GM12878 (cell line): ENCODE results near the gene RNF11. TPM values are rescaled to one million over a fixed set of nuclear protein-coding genes. Genes with fewer than 3 reads are reported as not detected.

Experiments
- CBX3 ChIP-seq: fragments of 200-600 bp; sonication (generic); IDR thresholded peaks from 2 replicates; pipeline ENCODE4 v1.6.1; 2016; ENCODE audit warnings: low read depth, borderline replicate concordance
- CBX5 ChIP-seq: sonication (generic); IDR thresholded peaks from 2 replicates; pipeline ENCODE4 v1.6.1; 2016; ENCODE audit warnings: low read depth, moderate library complexity, mild to moderate bottlenecking, inconsistent platforms
- CREM ChIP-seq: IDR thresholded peaks from 2 replicates; pipeline ENCODE4 v1.6.1; 2014; ENCODE audit warnings: antibody characterized with exemption, low read depth
- DPF2 ChIP-seq: fragments of 450-650 bp; IDR thresholded peaks from 2 replicates; pipeline ENCODE4 v1.6.1; 2017; ENCODE audit warnings: mild to moderate bottlenecking
- E2F8 ChIP-seq: fragments of 450-650 bp; IDR thresholded peaks from 2 replicates; pipeline ENCODE4 v1.6.1; 2018; ENCODE audit warnings: mild to moderate bottlenecking, low read depth, moderate library complexity; ENCODE audit not compliant: partially characterized antibody
- IKZF1 ChIP-seq: fragments of 450-650 bp; conservative IDR thresholded peaks from 2 replicates; pipeline ENCODE4 v1.6.1; 2017; ENCODE audit warnings: antibody characterized with exemption, mild to moderate bottlenecking
- IRF4 ChIP-seq: IDR thresholded peaks from 2 replicates; pipeline ENCODE4 v1.6.1; 2011; ENCODE audit warnings: low read depth, low read length
- MEF2A ChIP-seq: IDR thresholded peaks from 2 replicates; pipeline ENCODE4 v1.6.1; 2011; ENCODE audit warnings: low read depth, mild to moderate bottlenecking, low read length, moderate library complexity; ENCODE audit not compliant: insufficient read depth
- MYB ChIP-seq: fragments of 150-350 bp; IDR thresholded peaks from 2 replicates; pipeline ENCODE4 v1.6.1; 2014; ENCODE audit warnings: mild to moderate bottlenecking, low read depth, low read length, borderline replicate concordance
- NFYA ChIP-seq: IDR thresholded peaks from 2 replicates; pipeline ENCODE4 v1.6.1; 2011; ENCODE audit warnings: low read depth, mild to moderate bottlenecking, low read length, improper control_type of control experiment, borderline replicate concordance
- POLR2AphosphoS2 ChIP-seq: IDR thresholded peaks from 2 replicates; pipeline ENCODE4 v1.6.1; 2011; ENCODE audit warnings: low read depth, mild to moderate bottlenecking, low read length, improper control_type of control experiment, moderate library complexity
- POLR2AphosphoS5 ChIP-seq: IDR thresholded peaks from 2 replicates; pipeline ENCODE4 v1.6.1; 2011; ENCODE audit warnings: mild to moderate bottlenecking, low read length, inconsistent platforms
- RAD21 ChIP-seq: IDR thresholded peaks from 2 replicates; pipeline ENCODE4 v1.6.1; 2011; ENCODE audit warnings: mild to moderate bottlenecking, low read depth, low read length, moderate library complexity; ENCODE audit not compliant: insufficient read depth
- RFX5 ChIP-seq: IDR thresholded peaks from 2 replicates; pipeline ENCODE4 v1.6.1; 2011; ENCODE audit warnings: low read depth, low read length, improper control_type of control experiment
- RUNX3 ChIP-seq: IDR thresholded peaks from 2 replicates; pipeline ENCODE4 v1.6.1; 2012; ENCODE audit warnings: low read length, inconsistent platforms
- SMAD1 ChIP-seq: fragments of 450-650 bp; IDR thresholded peaks from 2 replicates; pipeline ENCODE4 v1.6.1; 2018; ENCODE audit warnings: mild to moderate bottlenecking, low read depth; ENCODE audit not compliant: partially characterized antibody
- SPI1 ChIP-seq: IDR thresholded peaks from 2 replicates; pipeline ENCODE4 v1.6.1; 2011; ENCODE audit warnings: low read depth, mild to moderate bottlenecking, low read length, moderate library complexity, borderline replicate concordance; ENCODE audit not compliant: insufficient read depth
- SREBF1 ChIP-seq: IDR thresholded peaks from 2 replicates; pipeline ENCODE4 v1.6.1; 2012; ENCODE audit warnings: mild to moderate bottlenecking, low read length
- TARDBP ChIP-seq: IDR thresholded peaks from 2 replicates; pipeline ENCODE4 v1.6.1; 2016; ENCODE audit warnings: borderline replicate concordance
- USF2 ChIP-seq: IDR thresholded peaks from 2 replicates; pipeline ENCODE4 v1.6.1; 2011; ENCODE audit warnings: low read depth, low read length, improper control_type of control experiment, borderline replicate concordance
- WRNIP1 ChIP-seq: IDR thresholded peaks from 2 replicates; pipeline ENCODE4 v1.6.1; 2011; ENCODE audit warnings: low read depth, low read length, improper control_type of control experiment, borderline replicate concordance
- ZBED1 ChIP-seq: IDR thresholded peaks from 2 replicates; pipeline ENCODE4 v1.6.1; 2016; ENCODE audit warnings: borderline replicate concordance
- ZBTB11 ChIP-seq: fragments of 450-650 bp; formaldehyde crosslinking; IDR thresholded peaks from 2 replicates; pipeline ENCODE4 v1.5.0; 2022; ENCODE audit warnings: mild to moderate bottlenecking, missing genetic modification characterization
- ZSCAN29 ChIP-seq: fragments of 450-650 bp; IDR thresholded peaks from 2 replicates; pipeline ENCODE4 v1.6.1; 2017; ENCODE audit warnings: mild to moderate bottlenecking, moderate library complexity
- polyA plus RNA-seq, 11 experiments: library from polyadenylated mRNA; depleted of rRNA in 4 of 11; unstranded in 6 of 11; stranded (reverse) in 5 of 11; fragments of >200 nt; fragmentation: Nextera tagmentation in 4 of 11; fragmentation: Illumina TruSeq in 1 of 11; extraction: Ambion mirVana in 4 of 11; extraction: Trizol in 1 of 11; gene quantifications; 1 replicate in 1 of 11; 2 replicates in 10 of 11; pipeline versions ENCODE4 v1.2.1 to v1.2.3, GENCODE V29; 2011 to 2016; ENCODE audit warnings: inconsistent platforms in 2 of 11, missing spikeins in 2 of 11, low read depth in 1 of 11
- total RNA-seq, 4 experiments: library from RNA; depleted of rRNA in 3 of 4; stranded (reverse); fragments of >200 nt in 3 of 4; fragmentation: Illumina TruSeq in 1 of 4; extraction: Trizol in 1 of 4; gene quantifications; 2 replicates each; pipeline versions ENCODE4 v1.2.1 to v1.2.3, GENCODE V29; 2013 to 2021

Gene RNF11
- total and polyA plus RNA-seq, 10 of the 15 experiments (the other 5 are each of a cell fraction or from before 2014, with no cell fraction given), result 9.5 to 43.6 (median 32.3) TPM

GRCh38 chr1:51235673-51236530, at the start of gene RNF11 (continued):
- TF ChIP-seq POLR2AphosphoS2 (peak; percentile 79), DPF2 (peak; percentile 63), MEF2A (no peak), POLR2AphosphoS5 (peak; percentile 64; the same call in 1 of the 2 replicates), ZBED1 (no peak), USF2 (no peak), RUNX3 (no peak), SPI1 (no peak), CBX3 (no peak), SMAD1 (no peak), ZSCAN29 (no peak), WRNIP1 (no peak), CBX5 (no peak), TARDBP (no peak), IKZF1 (peak; percentile 72), NFYA (no peak), SREBF1 (no peak), E2F8 (no peak), RFX5 (no peak), CREM (peak; percentile 68), IRF4 (no peak), MYB (no peak), ZBTB11 (CRISPR knock-in tag) (no peak), RAD21 (no peak)
